Upper lobe of left lung (tissue), 6 donors: ENCODE data around the gene TRAFD1. TPM values are rescaled to one million over a fixed set of nuclear protein-coding genes. Genes with fewer than 3 reads are reported as not detected.
A peak's percentile ranks its signal among the peaks of the same experiment; 100 is the strongest.
"Not testable (repeated sequence)": the region's sequence is repeated elsewhere in the genome, so short reads cannot be mapped to it uniquely, and the experiment has no call there.

ENCODE experiments used
- ATAC-seq, 2 donors: fragments of 200-7000 bp; cut with Tn5 transposase; one replicate each; pipeline ENCODE4 v1.9.1; 2022; ENCODE audit warnings: mild to moderate bottlenecking in 2 of 2, moderate library complexity in 2 of 2; ENCODE audit not compliant: low FRiP score in 2 of 2
- DNase-seq, 2 donors: peaks; one replicate each; pipeline ENCODE4 v3.0.0-alpha.2; 2019 to 2020
- H3K27ac ChIP-seq, 4 donors: fragments of 200-600 bp; sonication (generic); one replicate each; pipeline ENCODE4 v1.5.1; 2016 to 2019
- H3K27me3 ChIP-seq, 4 donors: fragments of 200-600 bp; sonication (generic); one replicate each; pipeline ENCODE4 v1.5.1; 2017 to 2019
- H3K36me3 ChIP-seq, 4 donors: fragments of 200-600 bp; sonication (generic); one replicate each; pipeline ENCODE4 v1.5.1; 2016 to 2019
- H3K4me1 ChIP-seq, 4 donors: fragments of 200-600 bp; sonication (generic); one replicate each; pipeline ENCODE4 v1.5.1; 2018 to 2019
- H3K4me3 ChIP-seq, 4 donors: fragments of 200-600 bp; sonication (generic); one replicate each; pipeline ENCODE4 v1.5.1; 2017 to 2019; ENCODE audit warnings: mild to moderate bottlenecking in 2 of 4, moderate library complexity in 1 of 4
- H3K9me3 ChIP-seq, 4 donors: fragments of 200-600 bp; sonication (generic); one replicate each; pipeline ENCODE4 v1.5.1; 2018 to 2019
- EP300 ChIP-seq, 4 donors: sonication (generic); formaldehyde crosslinking; IDR thresholded peaks; one replicate each; pipeline ENCODE4 v1.5.1; 2017; ENCODE audit warnings: antibody characterized with exemption in 4 of 4, control low read depth in 2 of 4
- POLR2A ChIP-seq, 4 donors: fragments of 450-650 bp; IDR thresholded peaks; one replicate each; pipeline ENCODE4 v1.5.1; 2016 to 2017; ENCODE audit warnings: antibody characterized with exemption in 4 of 4, mild to moderate bottlenecking in 2 of 4
- POLR2AphosphoS5 ChIP-seq, 2 donors: sonication (generic); formaldehyde crosslinking; IDR thresholded peaks; one replicate each; pipeline ENCODE4 v1.5.1; 2017; ENCODE audit warnings: antibody characterized with exemption in 2 of 2
- WGBS, 2 donors: methylation state at CpG; one replicate each; pipeline ENCODE4 v1.1.5; 2017 to 2018; 5-methylcytosine and 5-hydroxymethylcytosine counted together
- total RNA-seq, 6 donors: library from RNA; depleted of rRNA in 4 of 6; stranded (reverse); fragments of >200 nt in 4 of 6; gene quantifications; one replicate each; pipeline versions ENCODE4 v1.1.0 to v1.2.1, GENCODE V29; 2016 to 2021
- TF ChIP-seq, protein P1 (sequence below), 6 experiments: fragments of 450-650 bp in 4 of 6; fragments of 200-600 bp in 2 of 6; sonication (generic) in 2 of 6; IDR thresholded peaks; one replicate each; pipeline ENCODE4 v1.5.1; 2016 to 2019; ENCODE audit warnings: antibody characterized with exemption in 6 of 6
- donor health status: DM: no; HTN: no; CAD: no; lungs with moderate emphysema.
- donor health status: DM: no; HTN: yes; CAD: no; lungs with severe emphysema.

Gene TRAFD1
- total RNA-seq, 6 donors from 2014 or later: 36.9 to 75.4 (median 42.6) TPM

DNA sequence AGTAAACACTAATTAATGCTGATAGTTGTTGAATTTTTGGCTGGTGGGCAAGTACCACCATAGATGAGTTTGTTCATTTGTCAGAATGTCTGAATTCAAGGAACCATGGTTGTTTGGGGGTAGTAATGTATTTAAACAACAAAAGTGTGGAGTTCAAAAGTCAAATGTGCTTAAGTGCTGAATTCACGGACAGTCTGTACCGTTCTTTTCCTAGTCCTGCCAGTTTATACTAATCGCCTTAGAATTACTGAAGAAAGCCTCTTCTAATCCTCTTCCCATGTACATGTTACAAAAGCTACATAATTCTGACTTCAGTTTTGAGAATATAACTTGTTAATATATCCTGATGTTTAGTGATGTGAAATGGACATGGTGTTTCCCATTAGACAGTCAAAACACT is 19.5 kb upstream of the TRAFD1 start:
- Histone ChIP-seq H3K9me3 (no peaks in the 10 kb centered on the region), H3K4me1 (peaks cover 13 to 54% (median 22%) of the 10 kb centered on the region in 4 donors), H3K27ac (no peak overlapping the region), H3K27me3 (no peaks in the 10 kb centered on the region), H3K4me3 (no peak overlapping the region), H3K36me3 (peaks cover 0 to 9% (median 5%) of the 10 kb centered on the region in 4 donors)
- WGBS, 2 donors: 73 to 87% methylated on average over 3 of the region's 3 CpGs
- ATAC-seq: no peak
- DNase-seq: no peak
- TF ChIP-seq, protein P1, sequence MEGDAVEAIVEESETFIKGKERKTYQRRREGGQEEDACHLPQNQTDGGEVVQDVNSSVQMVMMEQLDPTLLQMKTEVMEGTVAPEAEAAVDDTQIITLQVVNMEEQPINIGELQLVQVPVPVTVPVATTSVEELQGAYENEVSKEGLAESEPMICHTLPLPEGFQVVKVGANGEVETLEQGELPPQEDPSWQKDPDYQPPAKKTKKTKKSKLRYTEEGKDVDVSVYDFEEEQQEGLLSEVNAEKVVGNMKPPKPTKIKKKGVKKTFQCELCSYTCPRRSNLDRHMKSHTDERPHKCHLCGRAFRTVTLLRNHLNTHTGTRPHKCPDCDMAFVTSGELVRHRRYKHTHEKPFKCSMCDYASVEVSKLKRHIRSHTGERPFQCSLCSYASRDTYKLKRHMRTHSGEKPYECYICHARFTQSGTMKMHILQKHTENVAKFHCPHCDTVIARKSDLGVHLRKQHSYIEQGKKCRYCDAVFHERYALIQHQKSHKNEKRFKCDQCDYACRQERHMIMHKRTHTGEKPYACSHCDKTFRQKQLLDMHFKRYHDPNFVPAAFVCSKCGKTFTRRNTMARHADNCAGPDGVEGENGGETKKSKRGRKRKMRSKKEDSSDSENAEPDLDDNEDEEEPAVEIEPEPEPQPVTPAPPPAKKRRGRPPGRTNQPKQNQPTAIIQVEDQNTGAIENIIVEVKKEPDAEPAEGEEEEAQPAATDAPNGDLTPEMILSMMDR (IDR thresholded peaks at IDR 0.05): no peak
- TF ChIP-seq POLR2A (IDR thresholded peaks at IDR 0.05): no peak
- no peak for TF ChIP-seq EP300 (IDR thresholded peaks at IDR 0.05)
- no peak for TF ChIP-seq POLR2AphosphoS5 (IDR thresholded peaks at IDR 0.05)

DNA sequence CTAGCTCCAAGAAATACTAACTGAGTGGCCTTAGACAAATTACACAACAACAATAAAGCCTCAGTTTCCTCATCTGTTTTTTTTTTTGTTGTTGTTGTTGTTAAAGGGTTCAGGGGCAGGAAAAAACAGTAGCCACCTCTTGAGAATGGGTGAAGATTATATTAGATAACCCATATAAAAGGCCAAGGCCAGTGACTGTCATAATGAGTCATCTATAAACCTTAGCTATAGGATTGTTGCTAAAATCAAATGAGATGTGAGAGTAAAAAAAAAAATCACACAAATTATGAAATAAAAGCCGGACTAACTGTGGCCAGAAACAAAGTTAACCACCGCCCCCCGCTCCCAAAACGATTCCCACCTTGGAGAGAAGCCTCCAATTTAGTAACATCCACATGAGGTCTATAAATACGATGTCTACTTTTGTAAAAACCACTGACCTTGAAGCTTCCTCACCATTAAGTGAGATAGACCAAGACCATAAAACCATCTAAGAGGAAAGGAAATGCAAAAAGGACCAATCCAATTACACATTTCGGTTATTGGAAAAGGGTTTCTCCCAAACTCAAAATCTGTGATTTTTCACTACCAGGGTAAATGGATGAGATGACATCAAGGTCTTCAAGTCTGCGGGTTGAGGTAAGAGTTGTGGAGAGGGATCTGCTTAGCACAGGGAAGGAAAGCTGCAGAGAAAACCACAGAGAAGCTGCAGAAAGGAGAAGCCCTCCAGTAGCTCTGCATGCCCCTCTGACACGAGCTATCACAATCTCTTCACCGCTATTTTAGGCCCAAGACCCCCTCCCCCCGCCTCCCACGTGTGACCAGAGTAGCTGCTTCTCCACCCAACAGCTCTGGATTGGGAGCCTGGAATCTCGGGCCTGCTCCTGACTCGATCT is 17.8 kb upstream of the TRAFD1 start:
- Histone ChIP-seq H3K27ac (peak overlapping the region; percentile 88 to 98 (median 94)), H3K27me3 (no peaks in the 10 kb centered on the region), H3K36me3 (peaks cover 0 to 3% (median 0%) of the 10 kb centered on the region in 4 donors), H3K4me3 (peak overlapping the region; percentile 73 to 93 (median 90)), H3K4me1 (peaks cover 13 to 60% (median 25%) of the 10 kb centered on the region in 4 donors), H3K9me3 (no peaks in the 10 kb centered on the region)
- ATAC-seq (peak in 1 of 2 donors; percentile 5), DNase-seq (no peak)
- TF ChIP-seq POLR2AphosphoS5 (IDR thresholded peaks at IDR 0.05) (no peak), EP300 (IDR thresholded peaks at IDR 0.05) (no peak), POLR2A (IDR thresholded peaks at IDR 0.05) (no peak)
- TF ChIP-seq, protein P1 (IDR thresholded peaks at IDR 0.05): no peak
- 23 to 24% methylated on average over 12 to 13 of the region's 13 CpGs for WGBS, 2 donors

DNA sequence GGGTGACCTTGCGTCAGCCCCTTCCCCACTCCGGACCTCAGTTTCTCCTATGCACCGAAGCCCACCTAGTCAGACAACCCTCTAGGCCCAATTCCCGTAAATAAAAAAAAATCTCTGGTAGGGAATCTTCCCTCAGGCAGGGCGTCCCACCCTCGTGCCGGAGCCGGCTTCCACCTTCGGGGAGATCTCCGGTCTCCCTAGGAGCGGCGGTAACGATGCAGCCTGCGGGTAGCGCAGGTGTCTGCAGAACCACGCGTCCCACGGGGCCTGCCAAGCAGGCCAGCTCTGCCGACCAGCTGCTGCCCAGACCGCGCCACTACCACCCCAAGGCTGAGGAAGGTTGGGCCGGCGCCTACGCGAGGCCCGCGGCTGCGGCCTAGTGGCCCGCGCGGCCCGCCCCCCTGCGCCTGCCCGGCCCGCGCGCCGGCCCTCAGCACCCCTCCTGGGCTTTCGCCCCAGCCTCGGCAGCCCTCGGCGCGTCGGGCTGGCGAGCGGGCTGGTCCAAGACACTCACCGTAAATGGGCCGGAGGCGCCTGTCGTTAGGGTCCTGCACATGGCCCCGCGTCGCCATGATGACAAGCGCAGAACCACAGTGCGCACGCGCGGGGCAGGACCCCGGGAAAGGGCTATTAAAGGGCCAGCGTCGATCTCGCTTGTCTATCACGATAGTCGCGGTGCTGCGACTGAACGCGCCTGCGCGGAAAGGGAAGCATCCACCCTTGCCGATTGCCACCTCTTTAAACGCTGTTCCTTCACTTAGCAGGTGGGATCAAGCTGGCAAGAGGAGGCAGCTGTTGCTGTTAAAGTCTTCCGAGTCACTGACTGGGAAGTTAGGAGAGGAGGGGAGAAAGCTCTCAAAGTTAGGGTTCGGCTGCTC is 16.9 kb upstream of the TRAFD1 start, which contains the start of gene NAA25:
NAA25 (minus strand) TSS at position 582 of the 878 bp plus-strand sequence; CDS start at position 572, 10 bp downstream.
- WGBS, 2 donors: 0% methylated on average over 8 to 44 of the region's 74 CpGs

DNA sequence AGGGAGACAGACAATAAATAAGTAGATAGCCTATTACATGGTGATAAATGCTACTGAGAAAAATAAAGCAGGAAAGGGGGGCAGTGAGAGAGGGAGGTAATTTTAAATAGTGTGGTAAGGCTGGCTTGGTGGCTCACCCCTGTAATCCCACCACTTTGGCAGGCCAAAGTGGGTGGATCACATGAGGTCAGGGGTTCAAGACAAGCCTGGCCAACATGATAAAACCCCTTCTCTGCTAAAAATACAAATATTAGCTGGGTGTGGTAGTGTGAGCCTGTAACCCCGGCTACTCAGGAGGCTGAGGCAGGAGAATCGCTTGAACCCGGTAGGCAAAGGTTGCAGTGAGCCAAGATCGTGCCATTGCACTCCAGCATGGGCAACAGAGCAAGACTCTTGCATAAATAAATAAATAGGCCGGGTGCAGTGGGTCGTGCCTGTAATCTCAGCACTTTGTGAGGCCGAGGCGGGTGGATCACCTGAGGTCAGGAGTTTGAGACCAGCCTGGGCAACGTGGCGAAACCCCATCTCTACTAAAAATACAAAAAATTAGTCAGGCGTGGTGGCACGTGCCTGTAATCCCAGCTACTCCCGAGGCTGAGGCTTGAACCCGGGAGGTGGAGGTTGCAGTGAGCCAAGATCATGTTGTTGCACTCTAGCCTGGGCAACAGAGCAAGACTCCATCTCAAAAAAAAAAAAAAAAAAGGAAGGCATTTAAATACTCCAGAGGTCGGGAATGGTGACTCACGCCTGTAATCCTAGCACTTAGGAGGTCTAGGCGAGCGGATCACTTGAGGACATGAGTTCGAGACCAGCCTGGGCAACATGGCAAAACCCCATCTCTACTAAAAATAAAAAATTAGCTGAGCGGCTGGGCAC is 14.3 kb upstream of the TRAFD1 start:
- H3K4me1 ChIP-seq: peaks cover 13 to 39% (median 24%) of the 10 kb centered on the region in 4 donors
- not testable (repeated sequence) for H3K4me3 ChIP-seq

More for the DNA sequence above, 16.9 kb upstream of the TRAFD1 start, which contains the start of gene NAA25:
- Histone ChIP-seq H3K9me3 (no peaks in the 10 kb centered on the region), H3K27me3 (no peaks in the 10 kb centered on the region), H3K36me3 (peaks cover 0 to 3% (median 0%) of the 10 kb centered on the region in 4 donors), H3K27ac (peak within 1 kb of the TSS; percentile 88 to 98 (median 94)), H3K4me1 (peaks cover 13 to 58% (median 26%) of the 10 kb centered on the region in 4 donors), H3K4me3 (peak within 1 kb of the TSS; percentile 73 to 93 (median 90))
- TF ChIP-seq POLR2A (IDR thresholded peaks at IDR 0.05) (peak in 2 of 4 donors; percentile 43 to 58), EP300 (IDR thresholded peaks at IDR 0.05) (no peak), POLR2AphosphoS5 (IDR thresholded peaks at IDR 0.05) (peak; percentile 57 to 72)
- TF ChIP-seq, protein P1 (IDR thresholded peaks at IDR 0.05): peak in 1 of 6 experiments; percentile 21
- ATAC-seq (peak; percentile 92 to 96), DNase-seq (peak; percentile 91 to 98)

More for the DNA sequence above, 14.3 kb upstream of the TRAFD1 start:
- ATAC-seq, DNase-seq, H3K36me3 ChIP-seq, H3K9me3 ChIP-seq, H3K27me3 ChIP-seq: not testable (repeated sequence)
- peak overlapping the region in 1 of 4 donors; percentile 24 for H3K27ac ChIP-seq
- WGBS, 2 donors: 86 to 94% methylated on average over 20 of the region's 20 CpGs
